Measurements from ENCODE around the gene ACSBG1.
"Not testable (repeated sequence)": the region's sequence is repeated elsewhere in the genome, so short reads cannot be mapped to it uniquely, and the experiment has no call there.

Gene ACSBG1

DNA sequence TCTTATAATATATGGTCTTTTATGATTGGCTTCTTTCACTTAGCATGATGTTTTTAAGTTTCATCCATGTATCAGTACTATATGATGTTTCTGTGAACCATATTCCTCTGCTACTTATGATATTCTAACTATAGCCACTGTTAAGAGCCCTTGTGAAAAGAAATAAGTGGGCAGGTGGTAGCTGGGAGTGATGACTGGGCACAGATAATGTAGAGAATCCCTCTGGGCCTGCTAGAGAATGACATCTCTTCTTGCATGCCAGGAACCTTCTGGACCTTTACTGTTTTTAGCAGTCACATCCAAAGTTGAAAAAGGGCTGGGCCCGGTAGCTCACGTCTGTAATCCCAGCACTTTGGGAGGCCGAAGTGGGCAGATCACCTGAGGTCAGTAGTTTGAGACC lies 75.0 kb downstream of the ACSBG1 start:
- Histone ChIP-seq H3K9me3 (ENCODE audit: control insufficient read depth in 2 of 2, low read length in 2 of 2) (no peaks in the 10 kb centered on the region), H3K4me3 (ENCODE audit: low read length in 2 of 2) (no peak overlapping the region), H3K27ac (ENCODE audit: low read length) (no peak overlapping the region), H3K9ac (ENCODE audit: low read length in 2 of 2) (no peak overlapping the region), H3K4me1 (ENCODE audit: control insufficient read depth, insufficient read depth, low read length) (no peaks in the 10 kb centered on the region), H3K36me3 (ENCODE audit: control insufficient read depth in 2 of 2, insufficient read depth in 2 of 2, low read length in 2 of 2) (peaks cover 22 to 24% of the 10 kb centered on the region in 2 donors), H3K27me3 (ENCODE audit: control insufficient read depth in 1 of 2, insufficient read depth in 2 of 2, low read length in 2 of 2) (no peaks in the 10 kb centered on the region)

DNA sequence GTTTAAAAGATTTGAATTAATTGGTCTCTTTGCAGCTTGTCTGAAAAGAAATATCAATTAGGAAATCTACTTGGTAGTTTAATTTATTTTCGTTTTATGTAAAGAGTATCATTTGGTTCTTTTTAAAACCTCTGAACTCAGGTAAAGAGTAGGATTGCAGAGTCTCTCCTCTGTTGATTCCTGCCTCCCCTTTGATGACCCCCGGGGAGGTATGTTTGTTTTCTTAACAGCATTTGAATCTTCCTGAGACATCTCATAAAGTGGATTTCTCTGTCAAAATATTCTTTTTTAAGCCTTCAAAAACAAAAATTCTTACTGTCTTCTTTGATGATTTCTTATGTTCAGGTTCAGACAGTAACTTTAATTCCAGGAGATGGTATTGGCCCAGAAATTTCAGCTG lies 77.2 kb downstream of the ACSBG1 start:
- H3K27ac ChIP-seq (ENCODE audit: low read length), result no peak overlapping the region
- peaks cover 15 to 18% of the 10 kb centered on the region in 2 donors for H3K36me3 ChIP-seq (ENCODE audit: control insufficient read depth in 2 of 2, insufficient read depth in 2 of 2, low read length in 2 of 2)
- no peak overlapping the region for H3K4me3 ChIP-seq (ENCODE audit: low read length in 2 of 2)
- H3K4me1 ChIP-seq (ENCODE audit: control insufficient read depth, insufficient read depth, low read length), result no peaks in the 10 kb centered on the region
- no peaks in the 10 kb centered on the region for H3K9me3 ChIP-seq (ENCODE audit: control insufficient read depth in 2 of 2, low read length in 2 of 2)
- H3K27me3 ChIP-seq (ENCODE audit: control insufficient read depth in 1 of 2, insufficient read depth in 2 of 2, low read length in 2 of 2), result no peaks in the 10 kb centered on the region
- no peak overlapping the region for H3K9ac ChIP-seq (ENCODE audit: low read length in 2 of 2)

DNA sequence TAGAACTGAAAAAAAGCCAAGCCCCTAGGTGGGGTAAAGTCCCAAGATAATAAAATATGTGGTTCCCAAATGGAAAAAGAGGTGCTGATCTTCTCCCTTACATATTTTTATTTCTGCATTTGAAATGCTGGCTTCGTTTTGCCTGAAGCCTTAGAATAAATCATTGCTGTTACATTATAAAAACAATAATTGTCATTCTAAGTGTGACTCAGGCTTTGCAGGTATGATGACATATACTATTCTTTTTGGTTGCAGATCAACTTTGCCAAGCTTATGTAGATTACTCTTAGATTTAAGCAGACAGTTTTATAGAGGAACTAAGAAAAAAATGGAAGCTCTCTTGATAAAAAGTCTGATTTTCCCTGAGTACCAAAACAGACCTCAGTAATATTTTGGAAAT lies 77.7 kb downstream of the ACSBG1 start:
- Histone ChIP-seq H3K27me3 (ENCODE audit: control insufficient read depth in 1 of 2, insufficient read depth in 2 of 2, low read length in 2 of 2) (no peaks in the 10 kb centered on the region), H3K27ac (ENCODE audit: low read length) (no peak overlapping the region), H3K9me3 (ENCODE audit: control insufficient read depth in 2 of 2, low read length in 2 of 2) (no peaks in the 10 kb centered on the region), H3K9ac (ENCODE audit: low read length in 2 of 2) (no peak overlapping the region), H3K36me3 (ENCODE audit: control insufficient read depth in 2 of 2, insufficient read depth in 2 of 2, low read length in 2 of 2) (peaks cover 9 to 13% of the 10 kb centered on the region in 2 donors), H3K4me3 (ENCODE audit: low read length in 2 of 2) (no peak overlapping the region), H3K4me1 (ENCODE audit: control insufficient read depth, insufficient read depth, low read length) (no peaks in the 10 kb centered on the region)

DNA sequence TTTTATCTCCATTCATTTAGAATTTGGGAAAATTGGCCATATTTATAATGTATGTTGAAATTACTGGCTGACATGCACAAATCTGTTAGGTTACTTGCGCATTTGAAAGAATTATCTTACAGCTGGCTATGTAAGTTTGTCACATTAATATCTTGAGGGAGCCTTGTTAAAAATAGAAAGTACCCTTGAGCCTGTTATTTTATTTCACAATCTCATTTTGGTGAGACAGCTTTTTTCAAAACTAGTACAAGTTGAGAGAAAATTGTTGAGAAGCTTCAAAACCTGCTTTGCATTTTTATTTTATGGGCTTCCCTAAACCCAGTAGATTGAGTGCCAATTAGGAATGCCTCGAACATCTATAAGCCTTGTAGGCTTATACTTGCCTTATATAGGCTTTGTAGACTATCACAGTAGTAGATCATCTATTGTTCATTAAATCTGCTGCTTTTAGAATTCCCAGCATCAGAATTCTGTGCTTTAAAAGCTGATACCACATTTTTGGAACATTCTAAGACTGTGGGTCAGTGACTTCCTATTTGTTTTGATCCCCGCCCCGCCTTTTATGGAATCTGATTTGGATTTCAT lies 78.9 kb downstream of the ACSBG1 start:
- Histone ChIP-seq H3K27ac (ENCODE audit: low read length) (no peak overlapping the region), H3K36me3 (ENCODE audit: control insufficient read depth in 2 of 2, insufficient read depth in 2 of 2, low read length in 2 of 2) (peaks cover 3 to 5% of the 10 kb centered on the region in 2 donors), H3K4me3 (ENCODE audit: low read length in 2 of 2) (no peak overlapping the region), H3K4me1 (ENCODE audit: control insufficient read depth, insufficient read depth, low read length) (peaks cover 3% of the 10 kb centered on the region), H3K27me3 (ENCODE audit: control insufficient read depth in 1 of 2, insufficient read depth in 2 of 2, low read length in 2 of 2) (no peaks in the 10 kb centered on the region), H3K9ac (ENCODE audit: low read length in 2 of 2) (no peak overlapping the region), H3K9me3 (ENCODE audit: control insufficient read depth in 2 of 2, low read length in 2 of 2) (no peaks in the 10 kb centered on the region)

DNA sequence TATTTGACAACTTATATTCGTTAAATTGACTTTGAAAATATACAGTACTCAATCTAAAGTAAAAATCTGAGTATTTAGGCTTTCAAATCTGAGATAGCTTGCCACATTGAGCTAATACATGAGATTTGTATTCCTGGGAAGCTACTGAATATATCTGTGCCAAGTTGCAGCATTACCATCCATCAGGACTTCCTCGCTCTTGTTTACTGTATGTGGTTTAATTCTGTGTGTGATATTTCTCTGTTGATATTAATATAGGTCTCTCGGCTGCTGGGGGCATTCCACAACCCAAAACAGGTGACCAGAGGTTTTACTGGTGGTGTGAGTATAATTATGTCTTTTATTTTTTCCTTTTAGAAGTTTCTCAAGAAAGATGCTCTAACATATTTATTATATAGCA lies 79.4 kb downstream of the ACSBG1 start:
- no peak overlapping the region for H3K27ac ChIP-seq (ENCODE audit: low read length)
- peaks cover 3 to 5% of the 10 kb centered on the region in 2 donors for H3K36me3 ChIP-seq (ENCODE audit: control insufficient read depth in 2 of 2, insufficient read depth in 2 of 2, low read length in 2 of 2)
- no peak overlapping the region for H3K4me3 ChIP-seq (ENCODE audit: low read length in 2 of 2)
- no peaks in the 10 kb centered on the region for H3K9me3 ChIP-seq (ENCODE audit: control insufficient read depth in 2 of 2, low read length in 2 of 2)
- H3K9ac ChIP-seq (ENCODE audit: low read length in 2 of 2), result no peak overlapping the region
- H3K27me3 ChIP-seq (ENCODE audit: control insufficient read depth in 1 of 2, insufficient read depth in 2 of 2, low read length in 2 of 2), result no peaks in the 10 kb centered on the region
- peaks cover 8% of the 10 kb centered on the region for H3K4me1 ChIP-seq (ENCODE audit: control insufficient read depth, insufficient read depth, low read length)

DNA sequence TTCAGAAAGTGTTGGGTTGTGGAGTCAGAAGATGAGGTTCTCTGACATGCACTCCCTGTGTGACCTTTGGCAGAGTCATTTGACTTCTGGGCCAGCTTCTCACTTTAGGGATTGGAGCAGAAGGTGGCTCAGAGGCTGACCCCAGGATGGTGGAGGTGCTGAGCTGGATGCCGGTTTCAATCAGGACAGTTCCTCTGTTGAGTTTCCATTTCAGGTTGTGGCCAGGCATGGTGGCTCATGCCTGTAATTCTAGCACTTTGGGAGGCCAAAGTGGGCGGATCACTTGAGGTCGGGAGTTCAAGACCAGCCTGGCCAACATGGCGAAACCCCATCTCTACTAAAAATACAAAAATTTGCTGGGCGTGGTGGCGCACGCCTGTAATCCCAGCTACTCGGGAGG lies 83.3 kb downstream of the ACSBG1 start:
- H3K27me3 ChIP-seq (ENCODE audit: control insufficient read depth in 1 of 2, insufficient read depth in 2 of 2, low read length in 2 of 2); H3K9ac ChIP-seq (ENCODE audit: low read length in 2 of 2); H3K9me3 ChIP-seq (ENCODE audit: control insufficient read depth in 2 of 2, low read length in 2 of 2); H3K4me3 ChIP-seq (ENCODE audit: low read length in 2 of 2); H3K36me3 ChIP-seq (ENCODE audit: control insufficient read depth in 2 of 2, insufficient read depth in 2 of 2, low read length in 2 of 2); H3K27ac ChIP-seq (ENCODE audit: low read length): not testable (repeated sequence)
- H3K4me1 ChIP-seq (ENCODE audit: control insufficient read depth, insufficient read depth, low read length), result peaks cover 20% of the 10 kb centered on the region

DNA sequence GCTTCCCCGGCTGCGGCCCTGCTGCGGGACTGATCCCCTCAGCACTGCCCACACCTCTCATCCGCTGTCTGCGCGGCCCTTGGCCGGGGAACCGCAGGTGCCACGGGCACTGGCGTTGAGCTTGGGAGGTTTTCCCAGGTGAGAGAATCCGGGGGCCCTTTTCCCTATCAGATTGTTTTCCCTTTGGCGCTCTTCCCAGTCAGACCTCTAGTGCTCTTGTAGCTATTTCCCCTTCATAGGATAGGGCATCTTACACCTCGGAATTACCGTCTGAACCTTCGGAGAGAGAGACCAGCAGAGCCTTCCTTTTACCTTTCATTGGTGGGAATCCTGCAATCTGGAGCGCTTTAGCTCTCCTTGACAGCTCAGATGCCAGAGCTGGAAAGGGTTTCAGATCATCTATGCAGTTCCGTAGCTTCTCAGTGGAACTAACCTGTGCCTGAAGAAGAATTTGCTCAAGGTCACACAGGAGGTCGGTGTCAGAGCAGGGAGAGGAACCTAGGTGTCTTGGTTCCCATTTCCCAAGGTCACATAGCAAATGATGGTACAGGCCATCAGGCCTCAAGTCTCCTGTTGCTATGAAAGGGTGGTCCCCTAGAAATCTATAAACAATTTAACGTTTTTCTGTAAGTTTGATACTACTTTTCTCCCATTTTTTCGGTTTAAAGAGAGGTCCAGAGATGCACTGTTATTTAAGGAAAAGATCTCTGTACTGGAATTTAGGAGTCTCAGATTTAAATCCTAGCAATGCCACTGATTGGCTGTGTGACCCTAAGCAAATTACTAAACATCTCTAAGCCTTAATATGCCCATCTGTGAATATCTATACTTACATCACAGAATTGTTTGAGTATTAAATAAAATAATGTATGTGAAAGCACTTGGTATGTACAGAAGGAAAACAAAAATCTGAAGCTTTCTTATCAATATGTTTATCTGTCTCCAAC lies 84.3 kb downstream of the ACSBG1 start:
- peaks cover 20% of the 10 kb centered on the region for H3K4me1 ChIP-seq (ENCODE audit: control insufficient read depth, insufficient read depth, low read length)
- no peaks in the 10 kb centered on the region for H3K9me3 ChIP-seq (ENCODE audit: control insufficient read depth in 2 of 2, low read length in 2 of 2)
- peak overlapping the region; percentile 37 for H3K27ac ChIP-seq (ENCODE audit: low read length)
- H3K27me3 ChIP-seq (ENCODE audit: control insufficient read depth in 1 of 2, insufficient read depth in 2 of 2, low read length in 2 of 2), result no peaks in the 10 kb centered on the region
- H3K9ac ChIP-seq (ENCODE audit: low read length in 2 of 2), result peak overlapping the region; percentile 88 to 93
- no peaks in the 10 kb centered on the region for H3K36me3 ChIP-seq (ENCODE audit: control insufficient read depth in 2 of 2, insufficient read depth in 2 of 2, low read length in 2 of 2)
- peak overlapping the region; percentile 59 to 84 for H3K4me3 ChIP-seq (ENCODE audit: low read length in 2 of 2)

DNA sequence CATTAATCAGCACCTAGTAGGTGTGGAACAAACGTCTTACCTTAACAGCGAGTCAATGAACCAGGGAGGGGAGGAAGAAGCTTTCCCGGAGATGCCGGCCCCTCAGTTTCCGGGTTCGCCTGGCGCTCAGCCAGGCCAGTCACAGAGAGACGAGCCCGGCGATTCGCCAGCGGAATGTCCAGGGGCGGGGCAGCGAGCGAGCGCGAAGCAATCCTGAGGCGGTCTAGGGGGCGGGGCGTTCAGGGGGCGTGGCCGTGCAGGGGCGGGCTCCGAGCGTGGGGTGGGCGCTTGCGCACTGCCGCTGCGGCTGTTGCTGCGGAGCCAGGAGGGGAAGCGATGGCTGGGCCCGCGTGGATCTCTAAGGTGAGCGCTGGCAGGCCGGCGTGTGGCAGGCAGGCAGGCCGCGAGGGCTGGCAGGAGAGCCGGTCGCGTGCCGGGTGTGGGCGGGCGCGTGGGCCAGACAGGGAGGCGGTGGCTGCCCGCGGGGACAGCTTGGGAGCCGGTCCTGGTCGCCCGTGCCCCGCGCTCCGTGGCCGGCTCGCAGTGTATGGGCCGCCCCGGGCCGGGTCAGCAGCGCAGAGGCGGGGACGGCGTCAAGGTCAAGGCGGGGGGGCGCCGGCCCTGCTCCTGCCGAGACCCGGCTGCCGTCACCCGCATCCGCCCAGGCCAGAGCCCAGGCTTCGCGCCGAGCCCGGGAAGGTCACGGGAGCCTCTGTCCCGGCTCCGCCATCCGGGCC lies 85.1 kb downstream of the ACSBG1 start, which contains the start of gene IDH3A:
Gene IDH3A (plus strand): TSS at position 295 of the 737 bp plus-strand sequence. CDS start 42 bp downstream, at position 337.
- Histone ChIP-seq H3K9ac (ENCODE audit: low read length in 2 of 2) (peak within 1 kb of the TSS; percentile 88 to 93), H3K4me1 (ENCODE audit: control insufficient read depth, insufficient read depth, low read length) (peaks cover 20% of the 10 kb centered on the region), H3K27ac (ENCODE audit: low read length) (peak within 1 kb of the TSS; percentile 37)

DNA sequence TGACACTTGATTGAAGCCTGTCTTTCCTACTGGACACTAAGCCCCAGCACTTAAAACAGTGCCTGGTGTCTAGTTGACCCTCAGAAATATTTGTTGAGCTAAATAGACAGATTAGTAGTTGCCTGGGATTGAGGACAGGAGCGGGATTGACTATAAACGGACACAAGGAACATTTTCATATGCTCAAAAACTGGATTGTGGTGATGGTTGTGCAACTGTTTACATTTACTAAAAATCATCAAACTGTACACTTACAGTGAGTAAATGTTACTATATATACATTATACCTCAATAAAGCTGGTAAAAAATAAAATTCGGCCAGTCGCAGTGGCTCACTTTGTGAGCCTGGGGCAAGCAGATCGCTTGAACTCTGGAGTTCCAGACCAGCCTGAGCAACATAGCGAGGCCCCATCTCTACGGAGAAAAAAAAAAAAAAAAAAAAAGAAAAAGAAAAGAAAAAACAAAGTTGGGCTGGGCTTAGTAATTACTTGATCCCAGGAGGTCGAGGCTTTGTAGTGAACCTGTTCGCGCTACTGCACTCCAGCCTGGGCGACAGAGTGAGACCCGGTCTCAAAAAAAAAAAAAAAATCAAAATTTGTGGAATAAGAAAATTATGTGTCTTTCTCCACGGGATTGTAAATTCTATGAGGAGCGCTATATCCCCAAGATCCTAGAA lies 85.8 kb downstream of the ACSBG1 start:
- Histone ChIP-seq H3K36me3 (ENCODE audit: control insufficient read depth in 2 of 2, insufficient read depth in 2 of 2, low read length in 2 of 2) (no peaks in the 10 kb centered on the region), H3K27ac (ENCODE audit: low read length) (no peak overlapping the region), H3K27me3 (ENCODE audit: control insufficient read depth in 1 of 2, insufficient read depth in 2 of 2, low read length in 2 of 2) (no peaks in the 10 kb centered on the region), H3K4me1 (ENCODE audit: control insufficient read depth, insufficient read depth, low read length) (peaks cover 20% of the 10 kb centered on the region), H3K4me3 (ENCODE audit: low read length in 2 of 2) (peak overlapping the region; percentile 75 to 84), H3K9ac (ENCODE audit: low read length in 2 of 2) (peak overlapping the region; percentile 79 to 81), H3K9me3 (ENCODE audit: control insufficient read depth in 2 of 2, low read length in 2 of 2) (no peaks in the 10 kb centered on the region)

More for the DNA sequence above, 85.1 kb downstream of the ACSBG1 start, which contains the start of gene IDH3A:
- H3K36me3 ChIP-seq (ENCODE audit: control insufficient read depth in 2 of 2, insufficient read depth in 2 of 2, low read length in 2 of 2), result no peaks in the 10 kb centered on the region
- no peaks in the 10 kb centered on the region for H3K9me3 ChIP-seq (ENCODE audit: control insufficient read depth in 2 of 2, low read length in 2 of 2)
- H3K4me3 ChIP-seq (ENCODE audit: low read length in 2 of 2), result peak within 1 kb of the TSS; percentile 75 to 84
- no peaks in the 10 kb centered on the region for H3K27me3 ChIP-seq (ENCODE audit: control insufficient read depth in 1 of 2, insufficient read depth in 2 of 2, low read length in 2 of 2)

DNA sequence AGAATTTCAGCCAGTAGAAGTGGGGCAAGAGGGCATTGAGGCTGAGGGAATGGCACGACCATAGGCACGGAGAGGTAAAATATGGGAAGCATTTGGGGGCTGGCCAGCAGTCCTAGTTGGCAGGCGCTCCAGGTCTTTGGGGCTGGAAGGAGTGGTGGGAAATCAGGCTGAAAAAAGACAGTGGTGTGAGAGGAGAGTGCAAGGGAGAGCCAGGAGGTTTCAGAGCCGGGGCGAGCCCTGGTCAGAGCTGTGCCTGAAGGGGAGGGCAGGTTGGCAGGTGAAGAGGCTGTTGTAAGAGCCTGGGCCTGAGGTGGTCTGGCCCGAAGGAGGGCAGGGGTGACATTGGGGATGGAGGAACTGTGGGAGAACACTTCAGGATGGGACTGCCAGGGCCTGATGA lies 86.8 kb downstream of the ACSBG1 start:
- no peaks in the 10 kb centered on the region for H3K9me3 ChIP-seq (ENCODE audit: control insufficient read depth in 2 of 2, low read length in 2 of 2)
- no peaks in the 10 kb centered on the region for H3K36me3 ChIP-seq (ENCODE audit: control insufficient read depth in 2 of 2, insufficient read depth in 2 of 2, low read length in 2 of 2)
- H3K9ac ChIP-seq (ENCODE audit: low read length in 2 of 2), result no peak overlapping the region
- H3K27me3 ChIP-seq (ENCODE audit: control insufficient read depth in 1 of 2, insufficient read depth in 2 of 2, low read length in 2 of 2), result no peaks in the 10 kb centered on the region
- H3K27ac ChIP-seq (ENCODE audit: low read length), result no peak overlapping the region
- peaks cover 20% of the 10 kb centered on the region for H3K4me1 ChIP-seq (ENCODE audit: control insufficient read depth, insufficient read depth, low read length)
- no peak overlapping the region for H3K4me3 ChIP-seq (ENCODE audit: low read length in 2 of 2)

Measured in stomach smooth muscle (tissue), 2 donors.